Measurements from ENCODE around the gene GRB7. TPM values are rescaled to one million over a fixed set of nuclear protein-coding genes. Genes with fewer than 3 reads are reported as not detected.

Gene GRB7
- total and polyA plus RNA-seq, 12 donors = 0.06 to 1.2 (median 0.25) TPM; not detected in 5

GRCh38 chr17:39753514-39754160 is 15.9 kb downstream of the GRB7 start:
- intact Hi-C loops (cut with DNase I) = loop anchor here (5.0 to 10.0 kb wide), 2 partner anchors 126 to 209 kb away; partner anchors contain the start of gene PPP1R1B (in 1 of the 2)
- Histone ChIP-seq H3K9me3 (replicated peaks in 1 of 3) (no peaks in the 10 kb centered on the region), H3K36me3 (replicated peaks in 1 of 2) (no peaks in the 10 kb centered on the region), H3K27me3 (no peaks in the 10 kb centered on the region), H3K4me3 (peak overlapping the region in 3 of 4 donors; percentile 1 to 73 (median 65)), H3K4me1 (replicated peaks in 1 of 2) (peaks cover 8 to 15% of the 10 kb centered on the region in 2 donors), H3K27ac (peak overlapping the region; percentile 52 to 91 (median 79))
- DNase-seq = peak in 6 of 7 donors; percentile 43 to 55 (median 44)
- TF ChIP-seq CTCF (IDR thresholded peaks at IDR 0.05) (no peak), POLR2A (IDR thresholded peaks at IDR 0.05) (no peak)
- WGBS, 4 donors = 8 to 70% (median 14%) methylated on average over 6 to 55 of the region's 55 CpGs

- H3K4me1 ChIP-seq (replicated peaks in 1 of 2) = peaks cover 8 to 15% of the 10 kb centered on the region in 2 donors
- DNase-seq = peak; percentile 91 to 94 (median 93)
- no peaks in the 10 kb centered on the region for H3K9me3 ChIP-seq (replicated peaks in 1 of 3)
- intact Hi-C loops (cut with DNase I) = loop anchor here (5.0 to 10.0 kb wide), 2 partner anchors 127 to 210 kb away; partner anchors contain the start of gene PPP1R1B (in 1 of the 2)
- no peaks in the 10 kb centered on the region for H3K36me3 ChIP-seq (replicated peaks in 1 of 2)
- TF ChIP-seq CTCF (IDR thresholded peaks at IDR 0.05) (peak; percentile 63 to 99 (median 94)), POLR2A (IDR thresholded peaks at IDR 0.05) (peak; percentile 36 to 70)
- H3K27me3 ChIP-seq = no peaks in the 10 kb centered on the region
- peak overlapping the region; percentile 52 to 91 (median 79) for H3K27ac ChIP-seq
- WGBS, 4 donors = 0 to 1% (median 0%) methylated on average over 3 to 91 of the region's 91 CpGs
- H3K4me3 ChIP-seq = peak overlapping the region; percentile 7 to 73 (median 63)
Measured at GRCh38 chr17:39754161-39754957, 16.6 kb downstream of the GRB7 start.

GRCh38 chr17:39754958-39755553 is 17.3 kb downstream of the GRB7 start:
- no peaks in the 10 kb centered on the region for H3K36me3 ChIP-seq (replicated peaks in 1 of 2)
- H3K27ac ChIP-seq = peak overlapping the region; percentile 34 to 91 (median 79)
- peaks cover 8 to 15% of the 10 kb centered on the region in 2 donors for H3K4me1 ChIP-seq (replicated peaks in 1 of 2)
- intact Hi-C loops (cut with DNase I) = loop anchor here (5.0 to 10.0 kb wide), 2 partner anchors 128 to 210 kb away; partner anchors contain the start of gene PPP1R1B (in 1 of the 2)
- DNase-seq = peak in 3 of 7 donors; percentile 19 to 58 (median 37)
- H3K27me3 ChIP-seq = no peaks in the 10 kb centered on the region
- H3K9me3 ChIP-seq (replicated peaks in 1 of 3) = no peaks in the 10 kb centered on the region
- peak overlapping the region; percentile 7 to 73 (median 63) for H3K4me3 ChIP-seq
- WGBS, 4 donors = 31 to 66% (median 38%) methylated on average over 13 to 21 of the region's 21 CpGs
- no peak for TF ChIP-seq CTCF (IDR thresholded peaks at IDR 0.05)
- TF ChIP-seq POLR2A (IDR thresholded peaks at IDR 0.05) = no peak
